ENCODE results near the gene CCT7.

DNA sequence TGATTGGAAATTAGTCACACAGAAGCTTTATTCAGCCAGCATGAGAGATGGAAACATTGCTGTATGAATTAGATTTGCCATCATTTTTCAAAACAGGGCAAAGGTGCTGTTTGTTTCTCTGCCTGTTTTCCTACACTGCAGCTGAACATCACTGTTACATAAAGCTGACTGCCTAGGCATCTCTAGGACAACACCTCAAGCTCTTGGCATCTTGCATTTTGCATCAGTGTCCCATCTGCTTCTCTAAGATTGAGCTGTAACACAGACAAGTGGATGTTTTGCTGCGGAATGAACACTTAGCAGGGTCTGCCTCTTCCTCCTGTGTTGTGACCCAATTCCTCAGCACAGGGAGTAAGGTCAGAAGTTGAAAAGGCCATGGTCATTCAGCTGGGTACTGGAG lies 4.9 kb downstream of the CCT7 start:
- TF ChIP-seq EZH2 (IDR thresholded peaks at IDR 0.05; ENCODE audit: borderline replicate concordance) (no peak), CTCF (IDR thresholded peaks at IDR 0.05; ENCODE audit: poor library complexity) (no peak)

Data from hepatocyte (in vitro differentiated cells).